Measurements from ENCODE around the gene PCNX2. TPM values are rescaled to one million over a fixed set of nuclear protein-coding genes. Genes with fewer than 3 reads are reported as not detected.

The PCNX2 gene
- total RNA-seq, 2 donors from 2014 or later, result 8.1 to 9.0 TPM

GRCh38 chr1:233268389-233269022 lies 27.0 kb downstream of the PCNX2 start:
- no peak overlapping the region for H3K4me3 ChIP-seq
- no peaks in the 10 kb centered on the region for H3K27me3 ChIP-seq
- no peak for DNase-seq (ENCODE audit: low spot score)
- no peaks in the 10 kb centered on the region for H3K4me1 ChIP-seq
- no peaks in the 10 kb centered on the region for H3K36me3 ChIP-seq
- TF ChIP-seq CTCF (IDR thresholded peaks at IDR 0.05), result no peak
- no peak overlapping the region for H3K27ac ChIP-seq
- no peaks in the 10 kb centered on the region for H3K9me3 ChIP-seq

GRCh38 chr1:233261695-233262094 lies 33.8 kb downstream of the PCNX2 start:
- no peak for DNase-seq (ENCODE audit: low spot score)
- Histone ChIP-seq H3K9me3 (no peaks in the 10 kb centered on the region), H3K27me3 (no peaks in the 10 kb centered on the region), H3K36me3 (peaks cover 4% of the 10 kb centered on the region), H3K4me1 (no peaks in the 10 kb centered on the region), H3K4me3 (no peak overlapping the region), H3K27ac (no peak overlapping the region)
- no peak for TF ChIP-seq CTCF (IDR thresholded peaks at IDR 0.05)

GRCh38 chr1:233261206-233261605 lies 34.3 kb downstream of the PCNX2 start:
- TF ChIP-seq CTCF (IDR thresholded peaks at IDR 0.05), result no peak
- no peak for DNase-seq (ENCODE audit: low spot score)
- no peak overlapping the region for H3K27ac ChIP-seq
- no peaks in the 10 kb centered on the region for H3K9me3 ChIP-seq
- no peaks in the 10 kb centered on the region for H3K27me3 ChIP-seq
- H3K4me3 ChIP-seq, result no peak overlapping the region
- H3K36me3 ChIP-seq, result peaks cover 4% of the 10 kb centered on the region
- H3K4me1 ChIP-seq, result no peaks in the 10 kb centered on the region

GRCh38 chr1:233257786-233258185 lies 37.7 kb downstream of the PCNX2 start:
- DNase-seq (ENCODE audit: low spot score), result no peak
- no peak overlapping the region for H3K4me3 ChIP-seq
- no peak for TF ChIP-seq CTCF (IDR thresholded peaks at IDR 0.05)
- H3K9me3 ChIP-seq, result no peaks in the 10 kb centered on the region
- H3K36me3 ChIP-seq, result peaks cover 4% of the 10 kb centered on the region
- H3K27me3 ChIP-seq, result no peaks in the 10 kb centered on the region
- H3K4me1 ChIP-seq, result no peaks in the 10 kb centered on the region
- H3K27ac ChIP-seq, result no peak overlapping the region

- Histone ChIP-seq H3K9me3 (no peaks in the 10 kb centered on the region), H3K27me3 (no peaks in the 10 kb centered on the region), H3K36me3 (peaks cover 4% of the 10 kb centered on the region), H3K4me3 (no peak overlapping the region), H3K4me1 (no peaks in the 10 kb centered on the region), H3K27ac (no peak overlapping the region)
- no peak for TF ChIP-seq CTCF (IDR thresholded peaks at IDR 0.05)
- no peak for DNase-seq (ENCODE audit: low spot score)
Measured at GRCh38 chr1:233256789-233257188, 38.7 kb downstream of the PCNX2 start.

- no peaks in the 10 kb centered on the region for H3K9me3 ChIP-seq
- peaks cover 4% of the 10 kb centered on the region for H3K36me3 ChIP-seq
- no peak for DNase-seq (ENCODE audit: low spot score)
- no peaks in the 10 kb centered on the region for H3K27me3 ChIP-seq
- no peaks in the 10 kb centered on the region for H3K4me1 ChIP-seq
- H3K27ac ChIP-seq, result no peak overlapping the region
- no peak overlapping the region for H3K4me3 ChIP-seq
- no peak for TF ChIP-seq CTCF (IDR thresholded peaks at IDR 0.05)
Measured at GRCh38 chr1:233256191-233256590, 39.3 kb downstream of the PCNX2 start.

Measured in right atrium auricular region (tissue), 2 donors.